H9 (cell line): ENCODE results near the gene METRNL. TPM values are rescaled to one million over a fixed set of nuclear protein-coding genes. Genes with fewer than 3 reads are reported as not detected.

Experiments
- DNase-seq: peaks from one replicate; pipeline ENCODE4 v3.0.0-alpha.2; 2017
- H2AFZ ChIP-seq: one replicate; pipeline ENCODE4 v1.6.1; 2013; ENCODE audit warnings: mild to moderate bottlenecking, low read length, control low read depth, moderate library complexity
- H2AK5ac ChIP-seq: 2 replicates; pipeline ENCODE4 v1.6.1; 2013; ENCODE audit warnings: low read length, control low read depth, mixed read lengths; ENCODE audit not compliant: insufficient read length
- H2BK120ac ChIP-seq: one replicate; pipeline ENCODE4 v1.6.1; 2013; ENCODE audit warnings: low read depth, mild to moderate bottlenecking, low read length, control low read depth, inconsistent platforms; ENCODE audit not compliant: poor library complexity, severe bottlenecking
- H2BK12ac ChIP-seq: 2 replicates; pipeline ENCODE4 v1.6.1; 2013; ENCODE audit warnings: low read length, control low read depth, mixed read lengths, low read depth; ENCODE audit not compliant: insufficient read length
- H2BK15ac ChIP-seq: 2 replicates; pipeline ENCODE4 v1.6.1; 2013; ENCODE audit warnings: low read depth, low read length, control low read depth
- H2BK20ac ChIP-seq: one replicate; pipeline ENCODE4 v1.6.1; 2013; ENCODE audit warnings: low read depth, mild to moderate bottlenecking, low read length, control low read depth, inconsistent platforms; ENCODE audit not compliant: poor library complexity, severe bottlenecking
- H2BK5ac ChIP-seq: 2 replicates; pipeline ENCODE4 v1.6.1; 2013; ENCODE audit warnings: low read length, control low read depth, mixed read lengths; ENCODE audit not compliant: insufficient read length
- H3K14ac ChIP-seq: 2 replicates; pipeline ENCODE4 v1.6.1; 2013; ENCODE audit warnings: low read length, control low read depth; ENCODE audit not compliant: insufficient read depth
- H3K18ac ChIP-seq: 2 replicates; pipeline ENCODE4 v1.6.1; 2013; ENCODE audit warnings: low read depth, mild to moderate bottlenecking, mixed read lengths, low read length, control low read depth; ENCODE audit not compliant: insufficient read length
- H3K23ac ChIP-seq: 2 replicates; pipeline ENCODE4 v1.6.1; 2013; ENCODE audit warnings: low read length, control low read depth, mixed read lengths, low read depth; ENCODE audit not compliant: insufficient read length
- H3K23me2 ChIP-seq: 2 replicates; pipeline ENCODE4 v1.6.1; 2013; ENCODE audit warnings: low read depth, mild to moderate bottlenecking, mixed read lengths, low read length, control low read depth; ENCODE audit not compliant: insufficient read length, poor library complexity, severe bottlenecking
- H3K27ac ChIP-seq: 2 replicates; pipeline ENCODE4 v1.5.1; 2013; ENCODE audit warnings: low read length, control low read depth, mixed read lengths, low read depth; ENCODE audit not compliant: insufficient read length
- H3K27me3 ChIP-seq: 2 replicates; pipeline ENCODE4 v1.6.1; 2013; ENCODE audit warnings: low read length, control low read depth, inconsistent platforms; ENCODE audit not compliant: insufficient read depth
- H3K4ac ChIP-seq: 2 replicates; pipeline ENCODE4 v1.6.1; 2013; ENCODE audit warnings: low read depth, mild to moderate bottlenecking, control low read depth, inconsistent platforms, low read length, moderate library complexity
- H3K4me1 ChIP-seq: 2 replicates; pipeline ENCODE4 v1.6.1; 2013; ENCODE audit warnings: low read length, control low read depth, inconsistent platforms; ENCODE audit not compliant: insufficient read depth
- H3K4me2 ChIP-seq: 2 replicates; pipeline ENCODE4 v1.6.1; 2013; ENCODE audit warnings: low read length, control low read depth, mixed read lengths; ENCODE audit not compliant: insufficient read length, insufficient read depth
- H3K56ac ChIP-seq: 2 replicates; pipeline ENCODE4 v1.6.1; 2013; ENCODE audit warnings: low read depth, mild to moderate bottlenecking, mixed read lengths, low read length, control low read depth; ENCODE audit not compliant: insufficient read length
- H3K79me1 ChIP-seq: 2 replicates; pipeline ENCODE4 v1.6.1; 2013; ENCODE audit warnings: low read depth, mild to moderate bottlenecking, moderate library complexity, low read length, control low read depth, inconsistent platforms; ENCODE audit not compliant: insufficient read depth, poor library complexity, severe bottlenecking
- H3K79me2 ChIP-seq: 2 replicates; pipeline ENCODE4 v1.6.1; 2013; ENCODE audit warnings: low read length, control low read depth, inconsistent platforms; ENCODE audit not compliant: insufficient read depth
- H3K9ac ChIP-seq: 2 replicates; pipeline ENCODE4 v1.6.1; 2013; ENCODE audit warnings: low read length, control low read depth, mixed read lengths; ENCODE audit not compliant: insufficient read length; ENCODE audit errors: extremely low read depth
- H3K9me3 ChIP-seq: one replicate; pipeline ENCODE4 v1.6.1; 2013; ENCODE audit warnings: low read depth, low read length, inconsistent platforms; ENCODE audit not compliant: control insufficient read depth
- H3T11ph ChIP-seq: one replicate; pipeline ENCODE4 v1.6.1; 2013; ENCODE audit warnings: mild to moderate bottlenecking, low read length, control low read depth, inconsistent platforms
- H4K20me1 ChIP-seq: one replicate; pipeline ENCODE4 v1.6.1; 2013; ENCODE audit not compliant: control insufficient read depth, insufficient read length, insufficient read depth
- H4K5ac ChIP-seq: 2 replicates; pipeline ENCODE4 v1.6.1; 2013; ENCODE audit warnings: low read depth, mild to moderate bottlenecking, mixed read lengths, low read length, control low read depth; ENCODE audit not compliant: insufficient read length
- H4K8ac ChIP-seq: replicated peaks from 2 replicates; pipeline ENCODE4 v1.6.1; 2013; ENCODE audit warnings: low read length, control low read depth, mixed read lengths, low read depth; ENCODE audit not compliant: insufficient read length
- H4K91ac ChIP-seq: 2 replicates; pipeline ENCODE4 v1.6.1; 2013; ENCODE audit warnings: low read depth, mild to moderate bottlenecking, moderate library complexity, mixed read lengths, low read length, control low read depth; ENCODE audit not compliant: insufficient read length
- H3K27ac Mint-ChIP-seq, 3 experiments: 2 replicates in 2 of 3; 3 replicates in 1 of 3; pipeline ENCODE4 v1.8.0; 2020 to 2021; ENCODE audit warnings: mixed read lengths in 3 of 3, mild to moderate bottlenecking in 1 of 3, moderate library complexity in 1 of 3
- H3K27me3 Mint-ChIP-seq: 2 replicates; pipeline ENCODE4 v1.8.0; 2021; ENCODE audit warnings: low read depth, mild to moderate bottlenecking, moderate library complexity, mixed read lengths
- H3K36me3 Mint-ChIP-seq, 3 experiments: 2 replicates in 2 of 3; 3 replicates in 1 of 3; pipeline ENCODE4 v1.8.0; 2020 to 2021; ENCODE audit warnings: low read depth in 3 of 3, mixed read lengths in 3 of 3; ENCODE audit not compliant: insufficient read depth in 1 of 3
- H3K4me1 Mint-ChIP-seq, 2 experiments: 2 replicates each; pipeline ENCODE4 v1.8.0; 2020; ENCODE audit warnings: mixed read lengths in 2 of 2
- H3K4me3 Mint-ChIP-seq, 2 experiments: 2 replicates in 1 of 2; 3 replicates in 1 of 2; pipeline ENCODE4 v1.8.0; 2020 to 2021; ENCODE audit warnings: mild to moderate bottlenecking in 2 of 2, mixed read lengths in 2 of 2, moderate library complexity in 1 of 2
- H3K9me3 Mint-ChIP-seq, 2 experiments: 2 replicates in 1 of 2; 3 replicates in 1 of 2; pipeline ENCODE4 v1.8.0; 2020; ENCODE audit warnings: mild to moderate bottlenecking in 2 of 2, mixed read lengths in 2 of 2, moderate library complexity in 1 of 2
- WGBS: extraction: QIAGEN DNeasy Blood & Tissue Kit; methylation state at CpG from one replicate; pipeline ENCODE4 v1.1.7; 2013; ENCODE audit warnings: missing lambda C conversion rate, low lambda C conversion rate, mixed read lengths; ENCODE audit not compliant: insufficient read length; ENCODE audit errors: extremely low coverage; 5-methylcytosine and 5-hydroxymethylcytosine counted together
- total RNA-seq: library from RNA; stranded (reverse); gene quantifications from 2 replicates; pipeline ENCODE4 v1.2.1, GENCODE V29; 2021
- TF ChIP-seq, protein P1 (sequence below): fragments of 200-600 bp; sonication (generic); conservative IDR thresholded peaks from 3 replicates; pipeline ENCODE4 v1.8.0; 2021; ENCODE audit warnings: antibody characterized with exemption, mild to moderate bottlenecking

METRNL gene
- total RNA-seq, 1 experiment from 2014 or later = 21.4 TPM

DNA sequence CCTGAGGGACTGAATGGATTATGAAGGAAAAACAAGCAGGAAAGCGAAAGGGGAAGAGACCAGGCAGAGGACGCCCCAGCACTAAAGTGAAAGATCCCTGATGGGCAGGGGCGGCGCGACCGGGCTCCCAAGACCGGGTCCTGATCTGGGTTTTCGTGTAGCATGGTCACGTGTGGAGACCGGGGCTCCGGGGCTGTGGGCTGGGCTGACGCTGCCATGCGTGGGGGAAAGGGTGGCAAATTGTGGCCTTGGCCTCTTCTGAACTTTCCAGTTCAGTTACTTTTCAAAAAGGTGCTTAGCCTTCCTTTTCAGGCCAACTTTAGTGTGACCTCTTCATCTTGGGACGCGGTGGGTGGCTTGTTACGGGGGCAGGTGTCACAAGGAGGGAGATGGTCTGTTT is 57.5 kb downstream of the METRNL start:
- H2BK20ac ChIP-seq = no peak overlapping the region
- H3K23ac ChIP-seq = no peak overlapping the region
- no peak overlapping the region for H3K4ac ChIP-seq
- no peak overlapping the region for H3K18ac ChIP-seq
- H3K27me3 Mint-ChIP-seq = peaks cover 1% of the 10 kb centered on the region
- peak; percentile 25 for DNase-seq
- no peak overlapping the region for H4K5ac ChIP-seq
- H2AK5ac ChIP-seq = no peak overlapping the region
- H4K91ac ChIP-seq = no peak overlapping the region
- no peak overlapping the region for H2BK15ac ChIP-seq
- no peaks in the 10 kb centered on the region for H3K27me3 ChIP-seq
- H3K79me1 ChIP-seq = no peaks in the 10 kb centered on the region
- H3K9me3 Mint-ChIP-seq = peaks cover 8 to 16% of the 10 kb centered on the region in 2 experiments; a peak in 4 of 5 replicates
- H3K4me1 Mint-ChIP-seq = peaks cover 3 to 7% of the 10 kb centered on the region in 2 experiments; a peak in 2 of 4 replicates
- no peak overlapping the region for H3T11ph ChIP-seq
- H3K9me3 ChIP-seq = no peaks in the 10 kb centered on the region
- H3K4me2 ChIP-seq = no peak overlapping the region
- WGBS = no CpG with 5 or more reads among the region's 16 CpGs
- H3K79me2 ChIP-seq = no peaks in the 10 kb centered on the region
- no peak overlapping the region for H3K14ac ChIP-seq
- no peak overlapping the region for H3K27ac Mint-ChIP-seq
- no peak overlapping the region for H3K9ac ChIP-seq
- no peak overlapping the region for H3K27ac ChIP-seq
- H3K4me3 Mint-ChIP-seq = no peak overlapping the region
- H2BK5ac ChIP-seq = no peak overlapping the region
- no peak overlapping the region for H3K56ac ChIP-seq
- no peak overlapping the region for H2BK120ac ChIP-seq
- H3K23me2 ChIP-seq = no peaks in the 10 kb centered on the region
- H3K36me3 Mint-ChIP-seq = peaks cover 0 to 5% (median 0%) of the 10 kb centered on the region in 3 experiments; a peak in 4 of 7 replicates
- H4K20me1 ChIP-seq = no peaks in the 10 kb centered on the region
- no peaks in the 10 kb centered on the region for H3K4me1 ChIP-seq
- H4K8ac ChIP-seq = no peak overlapping the region
- no peak overlapping the region for H2BK12ac ChIP-seq
- H2AFZ ChIP-seq = no peak overlapping the region
- TF ChIP-seq, protein P1, sequence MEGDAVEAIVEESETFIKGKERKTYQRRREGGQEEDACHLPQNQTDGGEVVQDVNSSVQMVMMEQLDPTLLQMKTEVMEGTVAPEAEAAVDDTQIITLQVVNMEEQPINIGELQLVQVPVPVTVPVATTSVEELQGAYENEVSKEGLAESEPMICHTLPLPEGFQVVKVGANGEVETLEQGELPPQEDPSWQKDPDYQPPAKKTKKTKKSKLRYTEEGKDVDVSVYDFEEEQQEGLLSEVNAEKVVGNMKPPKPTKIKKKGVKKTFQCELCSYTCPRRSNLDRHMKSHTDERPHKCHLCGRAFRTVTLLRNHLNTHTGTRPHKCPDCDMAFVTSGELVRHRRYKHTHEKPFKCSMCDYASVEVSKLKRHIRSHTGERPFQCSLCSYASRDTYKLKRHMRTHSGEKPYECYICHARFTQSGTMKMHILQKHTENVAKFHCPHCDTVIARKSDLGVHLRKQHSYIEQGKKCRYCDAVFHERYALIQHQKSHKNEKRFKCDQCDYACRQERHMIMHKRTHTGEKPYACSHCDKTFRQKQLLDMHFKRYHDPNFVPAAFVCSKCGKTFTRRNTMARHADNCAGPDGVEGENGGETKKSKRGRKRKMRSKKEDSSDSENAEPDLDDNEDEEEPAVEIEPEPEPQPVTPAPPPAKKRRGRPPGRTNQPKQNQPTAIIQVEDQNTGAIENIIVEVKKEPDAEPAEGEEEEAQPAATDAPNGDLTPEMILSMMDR = no peak
